ENCODE data around the gene DUSP19.

- no peak for TF ChIP-seq POLR2A (IDR thresholded peaks at IDR 0.05)
- no peak for TF ChIP-seq CTCF (IDR thresholded peaks at IDR 0.05)
- TF ChIP-seq POLR2AphosphoS5 (IDR thresholded peaks at IDR 0.05): no peak
- TF ChIP-seq EP300 (IDR thresholded peaks at IDR 0.05): no peak
These were observed 15.5 kb downstream of the DUSP19 start for GRCh38 chr2:183093857-183094657.
